RWPE2 (cell line): Measurements from ENCODE around the gene SPRR1A.

Experiments
- ATAC-seq: fragments of 200-7000 bp; cut with Tn5 transposase; 3 replicates; pipeline ENCODE4 v1.9.1; 2021; ENCODE audit warnings: low read depth
- DNase-seq: peaks from one replicate; pipeline ENCODE4 v3.0.0-alpha.2; 2020; ENCODE audit warnings: low spot score
- H3K27ac ChIP-seq: fragments of 450-650 bp; 2 replicates; pipeline ENCODE4 v1.5.1; 2017; ENCODE audit warnings: mild to moderate bottlenecking; ENCODE audit not compliant: poor library complexity, severe bottlenecking
- H3K27me3 ChIP-seq: fragments of 250-450 bp; sonication (Bioruptor Pico); 2 replicates; pipeline ENCODE4 v1.5.1; 2021; ENCODE audit warnings: mild to moderate bottlenecking, moderate library complexity; ENCODE audit not compliant: insufficient read depth, poor library complexity, severe bottlenecking
- H3K36me3 ChIP-seq: fragments of 250-450 bp; sonication (Bioruptor Pico); 2 replicates; pipeline ENCODE4 v1.5.1; 2020; ENCODE audit warnings: low read depth, mild to moderate bottlenecking, moderate library complexity
- H3K4me1 ChIP-seq: fragments of 250-450 bp; sonication (Bioruptor Pico); 2 replicates; pipeline ENCODE4 v1.5.1; 2021; ENCODE audit warnings: mild to moderate bottlenecking, moderate library complexity; ENCODE audit not compliant: insufficient read depth, poor library complexity, severe bottlenecking
- H3K4me3 ChIP-seq: fragments of 250-450 bp; sonication (Bioruptor Pico); 2 replicates; pipeline ENCODE4 v1.5.1; 2021; ENCODE audit warnings: mild to moderate bottlenecking, moderate library complexity; ENCODE audit not compliant: severe bottlenecking
- H3K9me3 ChIP-seq: fragments of 250-450 bp; sonication (Bioruptor Pico); 2 replicates; pipeline ENCODE4 v1.5.1; 2021; ENCODE audit warnings: mild to moderate bottlenecking, moderate library complexity; ENCODE audit not compliant: severe bottlenecking
- CTCF ChIP-seq: fragments of 450-650 bp; IDR thresholded peaks from one replicate; pipeline ENCODE4 v1.5.1; 2017; ENCODE audit warnings: mild to moderate bottlenecking, moderate library complexity; ENCODE audit not compliant: poor library complexity, severe bottlenecking

SPRR1A gene

GRCh38 chr1:153023109-153023508 lies 39.2 kb downstream of the SPRR1A start:
- Histone ChIP-seq H3K27me3 (no peaks in the 10 kb centered on the region), H3K9me3 (no peaks in the 10 kb centered on the region), H3K27ac (no peak overlapping the region), H3K4me1 (peaks cover 9% of the 10 kb centered on the region), H3K36me3 (no peaks in the 10 kb centered on the region), H3K4me3 (no peak overlapping the region)
- DNase-seq (no peak), ATAC-seq (no peak)
- no peak for TF ChIP-seq CTCF

GRCh38 chr1:153024413-153024812 lies 40.5 kb downstream of the SPRR1A start:
- no peak for TF ChIP-seq CTCF
- Histone ChIP-seq H3K4me3 (no peak overlapping the region), H3K36me3 (no peaks in the 10 kb centered on the region), H3K27me3 (no peaks in the 10 kb centered on the region), H3K4me1 (peaks cover 9% of the 10 kb centered on the region), H3K27ac (no peak overlapping the region), H3K9me3 (no peaks in the 10 kb centered on the region)
- ATAC-seq (no peak), DNase-seq (no peak)

- DNase-seq (no peak), ATAC-seq (peak; percentile 50; the same call in 2 of the 3 replicates)
- no peak overlapping the region for H3K4me3 ChIP-seq
- peaks cover 13% of the 10 kb centered on the region for H3K4me1 ChIP-seq
- H3K27me3 ChIP-seq = no peaks in the 10 kb centered on the region
- no peak for TF ChIP-seq CTCF
- no peaks in the 10 kb centered on the region for H3K9me3 ChIP-seq
- no peaks in the 10 kb centered on the region for H3K36me3 ChIP-seq
- H3K27ac ChIP-seq = no peak overlapping the region
Observed at GRCh38 chr1:153025797-153026196, 41.9 kb downstream of the SPRR1A start.

GRCh38 chr1:153028766-153029165 lies 44.9 kb downstream of the SPRR1A start:
- Histone ChIP-seq H3K4me1 (peaks cover 35% of the 10 kb centered on the region), H3K27me3 (no peaks in the 10 kb centered on the region), H3K4me3 (no peak overlapping the region), H3K27ac (no peak overlapping the region), H3K9me3 (no peaks in the 10 kb centered on the region), H3K36me3 (no peaks in the 10 kb centered on the region)
- DNase-seq (no peak), ATAC-seq (no peak)
- TF ChIP-seq CTCF = no peak

GRCh38 chr1:153030895-153031294 lies 47.0 kb downstream of the SPRR1A start, which contains the start of gene SPRR1B:
Gene SPRR1B, plus strand, starts transcription at chr1:153031203. Its CDS starts 1,143 bp downstream, at chr1:153032346.
- ATAC-seq (peak; percentile 79), DNase-seq (no peak)
- Histone ChIP-seq H3K4me1 (peaks cover 39% of the 10 kb centered on the region), H3K27ac (peak within 1 kb of the TSS; percentile 84), H3K27me3 (no peaks in the 10 kb centered on the region), H3K9me3 (no peaks in the 10 kb centered on the region), H3K36me3 (no peaks in the 10 kb centered on the region), H3K4me3 (no peak within 1 kb of the TSS)
- TF ChIP-seq CTCF = no peak
